K562 (cell line): ENCODE results near the gene PDE6B. TPM values are rescaled to one million over a fixed set of nuclear protein-coding genes. Genes with fewer than 3 reads are reported as not detected.

ENCODE experiments used
- EP300 ChIP-seq: IDR thresholded peaks from 2 replicates; pipeline ENCODE4 v1.6.1; 2012; ENCODE audit warnings: low read length, improper control_type of control experiment
- ETS1 ChIP-seq: conservative IDR thresholded peaks from 2 replicates; pipeline ENCODE4 v1.6.1; 2011; ENCODE audit warnings: low read depth, mild to moderate bottlenecking, low read length; ENCODE audit not compliant: control insufficient read depth
- ETV5 ChIP-seq: sonication (generic); formaldehyde crosslinking; IDR thresholded peaks from 2 replicates; pipeline ENCODE4 v1.4.0; 2020; ENCODE audit warnings: low read depth, mild to moderate bottlenecking, missing genetic modification reagents
- HINFP ChIP-seq: fragments of 450-650 bp; conservative IDR thresholded peaks from 2 replicates; pipeline ENCODE4 v1.6.1; 2016; ENCODE audit warnings: missing genetic modification characterization, low read depth, mild to moderate bottlenecking, control low read depth, missing compliant biosample characterization
- MLLT1 ChIP-seq, 2 experiments: fragments of 450-650 bp; IDR thresholded peaks; 2 replicates each; pipeline ENCODE4 v1.6.1; 2016
- RAD21 ChIP-seq, 2 experiments: fragments of 250-450 bp in 1 of 2; fragments of 450-650 bp in 1 of 2; sonication (Bioruptor Pico) in 1 of 2; formaldehyde crosslinking in 1 of 2; IDR thresholded peaks in 1 of 2; conservative IDR thresholded peaks in 1 of 2; 2 replicates each; pipeline versions ENCODE4 v1.4.0 to v1.8.0; 2020 to 2022; ENCODE audit warnings: mild to moderate bottlenecking in 2 of 2, moderate library complexity in 1 of 2
- RB1 ChIP-seq: fragments of 450-650 bp; IDR thresholded peaks from 2 replicates; pipeline ENCODE4 v1.6.1; 2017; ENCODE audit warnings: low read depth, mild to moderate bottlenecking
- SRSF1 ChIP-seq: fragments of 200-400 bp; formaldehyde crosslinking; IDR thresholded peaks from 2 replicates; pipeline ENCODE4 v1.6.1; 2017; ENCODE audit warnings: mild to moderate bottlenecking, low read depth, low read length, moderate library complexity
- TEAD4 ChIP-seq, 2 experiments: sonication (generic) in 1 of 2; formaldehyde crosslinking in 1 of 2; IDR thresholded peaks; 2 replicates each; pipeline versions ENCODE4 v1.6.1 to v1.8.0; 2012 to 2022; ENCODE audit warnings: borderline replicate concordance in 1 of 2, inconsistent platforms in 1 of 2, low read length in 1 of 2, mild to moderate bottlenecking in 1 of 2, missing genetic modification reagents in 1 of 2
- ZBTB40 ChIP-seq, 2 experiments: fragments of 450-650 bp in 1 of 2; sonication (generic) in 1 of 2; formaldehyde crosslinking in 1 of 2; IDR thresholded peaks; 2 replicates each; pipeline versions ENCODE4 v1.7.1 to v1.9.0; 2016 to 2022; ENCODE audit warnings: inconsistent platforms in 1 of 2, mild to moderate bottlenecking in 1 of 2, missing genetic modification reagents in 1 of 2
- ZNF12 ChIP-seq: sonication (generic); formaldehyde crosslinking; IDR thresholded peaks from 2 replicates; pipeline ENCODE4 v1.4.0; 2020; ENCODE audit warnings: mild to moderate bottlenecking, missing genetic modification reagents
- polyA plus RNA-seq, 8 experiments: library from polyadenylated mRNA; depleted of rRNA in 4 of 8; stranded (reverse) in 5 of 8; unstranded in 3 of 8; fragments of >200 nt; fragmentation: Nextera tagmentation in 2 of 8; fragmentation: Illumina TruSeq in 1 of 8; extraction: Ambion mirVana in 2 of 8; extraction: Trizol in 1 of 8; gene quantifications; 2 replicates each; pipeline versions ENCODE4 v1.2.1 to v1.2.3, GENCODE V29; 2011 to 2014; ENCODE audit warnings: inconsistent platforms in 1 of 8, missing spikeins in 1 of 8
- total RNA-seq, 7 experiments: library from RNA; depleted of rRNA in 6 of 7; stranded (reverse); fragments of >200 nt in 6 of 7; fragmentation: Illumina TruSeq in 2 of 7; extraction: Trizol in 2 of 7; gene quantifications; 2 replicates each; pipeline versions ENCODE4 v1.2.1 to v1.2.3, GENCODE V29; 2011 to 2021; ENCODE audit warnings: low replicate concordance in 1 of 7

Gene PDE6B
- total and polyA plus RNA-seq, 9 of the 15 experiments (the other 6 are each of a cell fraction or from before 2014, with no cell fraction given) = 0.04 TPM; not detected in 8

- TF ChIP-seq ZBTB40 (IDR thresholded peaks at IDR 0.05) = peak; percentile 64; the same call in 1 of the 2 replicates
- TF ChIP-seq ZBTB40 (CRISPR knock-in tag; IDR thresholded peaks at IDR 0.05) = no peak
- 0 out of 4 replicates have a peak, but pooled peaks of 1 of the 2 experiments have one; percentile 6 for TF ChIP-seq RAD21 (CRISPR knock-in tag; conservative IDR thresholded peaks at IDR 0.05 in 1 of 2, IDR thresholded peaks at IDR 0.05 in 1 of 2)
- 0 out of 2 replicates have a peak, but pooled peaks have one; percentile 51 for TF ChIP-seq ETS1
- TF ChIP-seq ZNF12 (CRISPR knock-in tag) = no peak
- no peak for TF ChIP-seq TEAD4 (IDR thresholded peaks at IDR 0.05; ENCODE audit: low read length)
- 0 out of 2 replicates have a peak, but pooled peaks have one; percentile 60 for TF ChIP-seq TEAD4 (CRISPR knock-in tag; IDR thresholded peaks at IDR 0.05; ENCODE audit: borderline replicate concordance)
- no peak for TF ChIP-seq SRSF1
- TF ChIP-seq HINFP (tag) = no peak
- peak; percentile 56; the same call in 1 of the 2 replicates for TF ChIP-seq RB1
- no peak for TF ChIP-seq EP300
- 0 out of 2 replicates have a peak, but pooled peaks have one; percentile 26 for TF ChIP-seq ETV5
- peak; percentile 15 to 82; a peak in 1 of 4 replicates for TF ChIP-seq MLLT1 (IDR thresholded peaks at IDR 0.05)
These were observed 80.1 kb downstream of the PDE6B start, which contains the start of gene PCGF3 (continued) for GRCh38 chr4:705278-706082.
